Spleen (tissue), 11 donors: ENCODE results near the gene TYW1. TPM values are rescaled to one million over a fixed set of nuclear protein-coding genes. Genes with fewer than 3 reads are reported as not detected.
"Not testable (repeated sequence)": the region's sequence is repeated elsewhere in the genome, so short reads cannot be mapped to it uniquely, and the experiment has no call there.

ENCODE experiments used
- DNase-seq: peaks from one replicate; pipeline ENCODE4 v3.0.0-alpha.2; 2020
- H3K27ac ChIP-seq, 8 donors: fragments of 200-600 bp; sonication (generic) in 7 of 8; 1 replicate in 4 of 8; 2 replicates in 4 of 8; pipeline versions ENCODE4 v1.5.0 to v1.8.0; 2016 to 2021; ENCODE audit warnings: inconsistent platforms in 4 of 8, mild to moderate bottlenecking in 4 of 8, moderate library complexity in 1 of 8
- H3K27me3 ChIP-seq, 7 donors: fragments of 200-600 bp; sonication (generic) in 6 of 7; replicated peaks in 1 of 7; 1 replicate in 4 of 7; 2 replicates in 3 of 7; pipeline versions ENCODE4 v1.5.0 to v1.8.0; 2016 to 2021; ENCODE audit warnings: inconsistent platforms in 3 of 7, mild to moderate bottlenecking in 1 of 7
- H3K36me3 ChIP-seq, 6 donors: fragments of 200-600 bp; sonication (generic) in 5 of 6; 1 replicate in 4 of 6; 2 replicates in 2 of 6; pipeline versions ENCODE4 v1.5.0 to v1.8.0; 2016 to 2021; ENCODE audit warnings: inconsistent platforms in 2 of 6
- H3K4me1 ChIP-seq, 6 donors: fragments of 200-600 bp; sonication (generic) in 5 of 6; 1 replicate in 3 of 6; 2 replicates in 3 of 6; pipeline versions ENCODE4 v1.5.0 to v1.8.0; 2016 to 2021; ENCODE audit warnings: inconsistent platforms in 3 of 6
- H3K4me3 ChIP-seq, 8 donors: fragments of 200-600 bp; sonication (generic) in 7 of 8; 1 replicate in 4 of 8; 2 replicates in 4 of 8; pipeline versions ENCODE4 v1.5.0 to v1.8.0; 2016 to 2021; ENCODE audit warnings: inconsistent platforms in 4 of 8, mild to moderate bottlenecking in 4 of 8, moderate library complexity in 2 of 8
- H3K9me3 ChIP-seq, 8 donors: fragments of 200-600 bp; sonication (generic) in 7 of 8; 1 replicate in 4 of 8; 2 replicates in 4 of 8; pipeline versions ENCODE4 v1.5.0 to v1.8.0; 2016 to 2021; ENCODE audit warnings: inconsistent platforms in 4 of 8
- CTCF ChIP-seq, 11 experiments: fragments of 200-600 bp in 7 of 11; fragments of 450-650 bp in 4 of 11; sonication (generic) in 4 of 11; IDR thresholded peaks in 8 of 11; conservative IDR thresholded peaks in 3 of 11; 1 replicate in 7 of 11; 2 replicates in 4 of 11; pipeline versions ENCODE4 v1.4.0 to v1.8.0; 2016 to 2021; ENCODE audit warnings: antibody characterized with exemption in 11 of 11, inconsistent platforms in 4 of 11, mild to moderate bottlenecking in 1 of 11
- POLR2A ChIP-seq, 3 donors: fragments of 450-650 bp; IDR thresholded peaks; one replicate each; pipeline ENCODE4 v1.5.1; 2017; ENCODE audit warnings: antibody characterized with exemption in 3 of 3, mild to moderate bottlenecking in 1 of 3
- POLR2AphosphoS5 ChIP-seq, 3 donors: sonication (generic); formaldehyde crosslinking; IDR thresholded peaks; one replicate each; pipeline ENCODE4 v1.5.1; 2017; ENCODE audit warnings: antibody characterized with exemption in 3 of 3
- WGBS, 5 donors: extraction: QIAGEN DNeasy Blood & Tissue Kit in 3 of 5; methylation state at CpG; one replicate each; pipeline versions ENCODE4 v1.1.5 to v1.1.7; 2013 to 2018; 5-methylcytosine and 5-hydroxymethylcytosine counted together
- intact Hi-C: fragments of 100-400 bp; cut with DNase I; formaldehyde crosslinking; loops from one replicate; pipeline ENCODE4 v1.15.0; 2023; ENCODE audit warnings: low total_unique reads
- microRNA-seq, 3 donors: library from miRNA; unstranded; fragments of <30 nt; microRNA quantifications; one replicate each; pipeline versions ENCODE4 to v1.1.0, GENCODE V29; 2019 to 2020
- polyA plus RNA-seq, 3 donors: library from polyadenylated mRNA; stranded (reverse); fragments of 200-250 nt; gene quantifications; one replicate each; pipeline ENCODE4 v1.2.1, GENCODE V29; 2013
- small RNA-seq, 4 donors: library from RNA; depleted of rRNA; stranded (forward); fragments of <200 nt; gene quantifications; one replicate each; pipeline ENCODE3, GENCODE V24; 2016
- total RNA-seq, 7 donors: library from RNA; depleted of rRNA in 3 of 7; stranded (reverse); fragments of >200 nt in 3 of 7; fragmentation: NEBNext Ultra II Directional in 4 of 7; extraction: Animal tissue kit (Norgen Biotek cat#: 25700) in 4 of 7; gene quantifications; one replicate each; pipeline versions ENCODE4 v1.1.0 to v1.2.1, GENCODE V29; 2016 to 2021
- donor health status: healthy with polysubstance abuse.
- donor health status: DM: no; HTN: no; CAD: no; lungs with moderate emphysema.
- donor health status: DM: no; HTN: no; CAD: no.
- donor health status: Bipolar disorder and iron deficiency.
- donor health status: healthy.
- donor health status: DM: no; HTN: no; CAD: no.
- donor health status: DM: yes; HTN: yes; CAD: no.

TYW1 gene
- total and polyA plus RNA-seq, 10 donors = 4.9 to 83.6 (median 20.8) TPM

DNA sequence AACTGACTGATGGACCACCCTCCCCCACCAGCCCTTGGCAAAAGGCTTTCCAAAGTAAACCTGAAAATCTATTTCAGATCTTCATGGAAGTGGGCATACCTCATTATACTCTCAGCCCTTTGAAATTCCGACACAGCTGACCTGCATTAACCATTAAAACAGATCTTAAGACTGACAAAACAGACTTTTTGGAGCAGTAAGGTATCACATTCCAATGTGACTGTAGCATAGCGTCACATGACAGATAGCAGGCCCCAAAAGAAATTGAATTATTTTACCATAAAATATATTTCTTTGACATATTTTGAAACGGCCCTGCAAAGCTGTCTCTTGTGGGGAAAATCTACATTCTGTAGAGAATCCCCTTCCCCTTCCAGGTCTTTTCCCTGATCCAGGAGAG is 269.4 kb downstream of the TYW1 start:
- DNase-seq, H3K9me3 ChIP-seq, intact Hi-C loops, H3K27me3 ChIP-seq, H3K36me3 ChIP-seq, H3K4me3 ChIP-seq, H3K27ac ChIP-seq, H3K4me1 ChIP-seq: not testable (repeated sequence)
- 81 to 96% (median 93%) methylated on average over 3 of the region's 3 CpGs for WGBS, 5 donors

GRCh38 chr7:67267914-67268313 is 271.3 kb downstream of the TYW1 start:
- WGBS, 5 donors = 67 to 83% (median 74%) methylated on average over 7 of the region's 7 CpGs
- Histone ChIP-seq H3K36me3 (peaks cover 0 to 4% (median 0%) of the 10 kb centered on the region in 6 donors), H3K4me3 (no peak overlapping the region), H3K9me3 (no peaks in the 10 kb centered on the region), H3K4me1 (no peaks in the 10 kb centered on the region), H3K27ac (no peak overlapping the region), H3K27me3 (no peaks in the 10 kb centered on the region)
- TF ChIP-seq POLR2AphosphoS5 (IDR thresholded peaks at IDR 0.05) = no peak
- no peak for TF ChIP-seq POLR2A (IDR thresholded peaks at IDR 0.05)
- no peak for TF ChIP-seq CTCF (IDR thresholded peaks at IDR 0.05 in 8 of 11, conservative IDR thresholded peaks at IDR 0.05 in 3 of 11)
- no peak for DNase-seq
- intact Hi-C loops = no loop called here

DNA sequence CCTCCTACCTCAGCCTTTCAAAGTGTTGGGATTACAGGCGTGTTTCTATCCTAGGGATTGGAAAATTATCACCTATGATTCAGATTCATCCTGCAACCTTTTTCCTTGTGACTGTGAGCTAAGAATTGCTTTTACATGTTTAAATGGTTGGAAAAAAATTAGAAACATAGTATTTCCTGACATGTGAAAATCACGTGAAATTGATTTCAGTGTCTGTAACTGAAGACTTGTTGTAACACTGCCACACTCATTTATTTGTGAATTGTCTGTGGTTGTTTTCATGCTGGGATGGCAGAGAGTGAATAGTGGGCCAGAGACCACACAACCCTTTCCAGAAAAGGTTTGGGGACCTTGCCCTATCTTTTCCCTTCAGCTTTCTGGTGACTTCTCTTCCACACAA is 273.3 kb downstream of the TYW1 start:
- H3K27me3 ChIP-seq, H3K4me1 ChIP-seq, H3K27ac ChIP-seq, DNase-seq, H3K4me3 ChIP-seq, H3K9me3 ChIP-seq, intact Hi-C loops, H3K36me3 ChIP-seq: not testable (repeated sequence)
- WGBS, 5 donors = 90 to 98% (median 94%) methylated on average over 2 of the region's 2 CpGs

Small RNA genes lying within 50 kb of the gene (microRNA-seq; reads per million reads assigned to microRNA genes)
- gene MIR4650-1 = 0 reads per million in 3 donors

Small RNA genes lying within 50 kb of the gene (small RNA-seq; reads per million reads assigned to genes)
- 0 reads per million in 4 donors for gene AC073089.1
- gene MIR4650-1 = 0 reads per million in 4 donors
- 0 reads per million in 4 donors for gene RN7SL43P

Other genes with a start within 250 kb of the TYW1 start
- 100 to 1,000 TPM in 3 of 7 donors, 10 to 100 TPM in 4; 79.7 to 142 (median 93.7) TPM for gene TMEM248, start 75.6 kb upstream of the TYW1 start, total RNA-seq
- 10 to 100 TPM; 21.5 to 30.9 (median 25.8) TPM for gene TMEM248, start 75.6 kb upstream of the TYW1 start, polyA plus RNA-seq
- 10 to 100 TPM; 44.9 to 63.8 (median 53.1) TPM for gene SBDS, start 1.2 kb upstream of the TYW1 start, total RNA-seq
- 10 to 100 TPM; 36.9 to 58.5 (median 45.1) TPM for gene SBDS, start 1.2 kb upstream of the TYW1 start, polyA plus RNA-seq